WERI-Rb-1 (cell line): ENCODE measurements around the gene WNK2.
"Not testable (repeated sequence)": the region's sequence is repeated elsewhere in the genome, so short reads cannot be mapped to it uniquely, and the experiment has no call there.

Source experiments
- DNase-seq: peaks from one replicate; pipeline ENCODE4 v3.0.0-alpha.2; 2020
- H3K27ac ChIP-seq: fragments of 250-450 bp; sonication (Bioruptor Pico); 2 replicates; pipeline ENCODE4 v1.5.1; 2020; ENCODE audit warnings: mild to moderate bottlenecking, moderate library complexity
- H3K27me3 ChIP-seq: fragments of 250-450 bp; sonication (Bioruptor Pico); 2 replicates; pipeline ENCODE4 v1.5.1; 2021; ENCODE audit warnings: mild to moderate bottlenecking, low read depth, moderate library complexity; ENCODE audit not compliant: insufficient read depth, severe bottlenecking
- H3K36me3 ChIP-seq: fragments of 250-450 bp; sonication (Bioruptor Pico); 2 replicates; pipeline ENCODE4 v1.5.1; 2020; ENCODE audit warnings: mild to moderate bottlenecking, moderate library complexity
- H3K4me3 ChIP-seq: 2 replicates; pipeline ENCODE4 v1.5.1; 2011; ENCODE audit warnings: low read depth, mild to moderate bottlenecking, control low read depth, low read length
- H3K9me3 ChIP-seq: fragments of 250-450 bp; sonication (Bioruptor Pico); 2 replicates; pipeline ENCODE4 v1.5.1; 2021; ENCODE audit warnings: mild to moderate bottlenecking, moderate library complexity; ENCODE audit not compliant: severe bottlenecking
- CTCF ChIP-seq: IDR thresholded peaks from 2 replicates; pipeline ENCODE4 v1.5.1; 2011; ENCODE audit warnings: low read depth, mild to moderate bottlenecking, control low read depth, inconsistent platforms, low read length

Gene WNK2

GRCh38 chr9:93139365-93140182, 44.4 kb upstream of the WNK2 start:
- no peak for TF ChIP-seq CTCF
- no peak for DNase-seq
- Histone ChIP-seq H3K27ac (no peak overlapping the region), H3K27me3 (no peaks in the 10 kb centered on the region), H3K36me3 (no peaks in the 10 kb centered on the region), H3K9me3 (peaks cover 3% of the 10 kb centered on the region), H3K4me3 (no peak overlapping the region)

GRCh38 chr9:93141771-93142483, 42.0 kb upstream of the WNK2 start:
- Histone ChIP-seq H3K27me3 (no peaks in the 10 kb centered on the region), H3K27ac (no peak overlapping the region)
- no peak for DNase-seq

GRCh38 chr9:93143830-93144530, 40.0 kb upstream of the WNK2 start:
- no peak for DNase-seq
- no peak overlapping the region for H3K27ac ChIP-seq
- H3K4me3 ChIP-seq: no peak overlapping the region
- no peaks in the 10 kb centered on the region for H3K27me3 ChIP-seq
- no peaks in the 10 kb centered on the region for H3K9me3 ChIP-seq
- TF ChIP-seq CTCF: no peak
- H3K36me3 ChIP-seq: no peaks in the 10 kb centered on the region

More at GRCh38 chr9:93141771-93142483, 42.0 kb upstream of the WNK2 start:
- Histone ChIP-seq H3K9me3 (peaks cover 3% of the 10 kb centered on the region), H3K36me3 (no peaks in the 10 kb centered on the region), H3K4me3 (no peak overlapping the region)
- no peak for TF ChIP-seq CTCF

- not testable (repeated sequence) for H3K27me3 ChIP-seq, H3K4me3 ChIP-seq, H3K36me3 ChIP-seq, H3K9me3 ChIP-seq, DNase-seq, H3K27ac ChIP-seq
These were observed 37.2 kb upstream of the WNK2 start for GRCh38 chr9:93146696-93147095.

- Histone ChIP-seq H3K4me3 (no peak overlapping the region), H3K9me3 (no peaks in the 10 kb centered on the region), H3K27ac (no peak overlapping the region), H3K27me3 (no peaks in the 10 kb centered on the region), H3K36me3 (no peaks in the 10 kb centered on the region)
- TF ChIP-seq CTCF: no peak
- DNase-seq: no peak
These were observed 36.3 kb upstream of the WNK2 start for GRCh38 chr9:93147632-93148031.

- no peak for TF ChIP-seq CTCF
- no peak for DNase-seq
- H3K4me3 ChIP-seq: no peak overlapping the region
- H3K36me3 ChIP-seq: no peaks in the 10 kb centered on the region
- H3K9me3 ChIP-seq: no peaks in the 10 kb centered on the region
- H3K27ac ChIP-seq: no peak overlapping the region
- H3K27me3 ChIP-seq: no peaks in the 10 kb centered on the region
These were observed 35.2 kb upstream of the WNK2 start for GRCh38 chr9:93148721-93149120.
